ENCODE data around the gene MOCS1.

MOCS1 gene

DNA sequence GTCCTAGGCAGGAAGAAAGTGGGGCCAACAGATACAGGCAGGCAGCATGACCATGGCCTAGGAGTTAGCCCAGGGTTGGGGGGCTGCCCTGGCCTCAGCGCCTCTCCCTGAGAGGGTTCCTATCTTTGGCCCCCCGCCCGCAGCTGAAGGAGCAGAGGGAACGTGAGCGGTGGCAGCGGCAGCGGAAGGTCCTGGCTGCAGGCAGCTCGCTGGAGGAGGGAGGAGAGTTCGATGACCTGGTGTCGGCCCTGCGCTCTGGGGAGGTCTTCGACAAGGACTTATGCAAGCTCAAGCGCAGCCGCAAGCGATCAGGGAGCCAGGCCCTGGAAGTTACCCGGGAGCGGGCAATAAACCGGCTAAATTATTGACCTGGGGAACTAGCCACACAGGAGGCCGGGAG lies 32.6 kb downstream of the MOCS1 start:
- no peak for DNase-seq

DNA sequence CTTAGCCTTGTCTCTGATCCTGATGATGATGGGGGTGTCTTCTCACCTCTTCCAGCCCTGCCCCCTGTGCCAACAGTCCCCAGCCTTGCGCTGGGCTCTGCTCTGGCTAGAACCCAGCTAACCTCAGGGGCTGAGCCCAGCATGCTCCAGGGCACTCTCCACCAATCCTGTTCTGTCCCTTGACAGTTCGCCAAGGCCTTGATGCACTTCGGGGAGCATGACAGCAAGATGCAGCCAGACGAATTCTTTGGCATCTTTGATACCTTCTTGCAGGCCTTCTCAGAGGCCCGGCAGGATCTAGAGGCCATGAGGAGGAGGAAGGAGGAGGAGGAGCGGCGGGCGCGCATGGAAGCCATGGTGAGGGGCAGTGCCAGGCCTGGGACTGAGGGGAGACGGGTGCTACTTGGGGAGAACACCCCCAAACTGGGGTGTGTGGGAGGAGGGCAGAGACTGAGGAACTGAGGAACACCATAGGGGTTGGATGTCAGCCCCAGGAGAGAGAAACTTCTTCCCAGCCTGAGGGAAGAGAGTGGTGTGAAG lies 33.1 kb downstream of the MOCS1 start:
- no peak for DNase-seq

GRCh38 chr6:39899554-39900295 lies 34.5 kb downstream of the MOCS1 start:
- no peak for DNase-seq

DNA sequence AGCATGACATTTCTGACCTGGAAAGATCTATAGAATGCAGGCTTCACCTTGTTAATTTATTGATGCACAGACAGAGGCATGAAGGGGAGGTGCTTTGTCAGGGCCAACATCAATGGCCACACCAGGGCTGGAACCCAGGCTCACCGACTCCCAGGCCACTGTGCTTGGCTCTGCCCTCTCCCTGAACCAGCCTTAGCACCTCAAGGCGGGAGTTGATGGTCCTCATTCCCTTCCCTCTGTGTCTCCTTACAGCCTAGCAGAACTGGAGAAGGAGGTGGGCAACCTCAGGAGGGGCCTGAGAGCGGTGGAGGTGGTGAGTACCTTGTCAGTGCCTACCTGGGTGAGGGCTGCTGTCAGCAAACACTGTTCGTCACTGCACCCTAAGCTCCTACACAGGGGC lies 35.6 kb downstream of the MOCS1 start:
- no peak for DNase-seq

DNA sequence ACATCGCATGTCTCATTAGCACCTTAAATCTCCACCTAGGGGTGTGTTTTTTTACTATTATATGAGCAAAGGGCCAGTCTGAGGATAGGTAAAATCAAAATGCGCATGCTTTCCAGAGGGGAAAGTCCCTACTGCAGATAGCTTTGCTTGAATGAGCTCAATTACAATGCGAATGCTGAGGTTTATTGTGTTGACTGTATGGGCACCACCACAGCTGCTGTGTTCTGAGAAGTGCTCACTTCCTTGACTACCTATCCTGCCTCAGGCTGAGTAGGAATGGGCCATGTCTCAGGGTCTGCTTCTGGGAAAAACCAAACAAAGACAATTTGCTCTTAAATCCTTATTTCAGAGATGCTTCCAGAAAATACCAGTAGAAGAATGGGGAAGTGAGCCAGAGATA lies 36.6 kb downstream of the MOCS1 start:
- DNase-seq, result no peak

DNA sequence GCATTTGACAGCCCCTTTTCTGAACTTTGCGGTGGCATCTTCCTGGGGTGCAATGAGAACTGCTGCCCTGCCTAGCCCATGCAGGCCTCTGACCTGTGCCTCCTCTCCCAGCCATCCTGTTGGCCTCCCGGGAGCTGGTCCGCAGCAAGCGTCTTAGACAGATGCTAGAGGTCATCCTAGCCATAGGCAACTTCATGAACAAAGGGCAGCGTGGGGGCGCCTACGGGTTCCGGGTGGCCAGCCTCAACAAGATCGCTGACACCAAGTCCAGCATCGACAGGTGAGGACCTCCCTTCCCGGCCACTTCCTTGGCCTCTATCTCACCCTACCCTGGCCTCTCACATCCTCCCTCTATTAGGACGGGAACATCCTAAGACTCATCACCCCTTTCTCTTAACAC lies 37.6 kb downstream of the MOCS1 start:
- DNase-seq, result no peak

GRCh38 chr6:39893286-39893685 lies 41.0 kb downstream of the MOCS1 start:
- DNase-seq, result no peak

- peak; percentile 61 for DNase-seq
These were observed 41.7 kb downstream of the MOCS1 start for GRCh38 chr6:39892490-39893129.

DNA sequence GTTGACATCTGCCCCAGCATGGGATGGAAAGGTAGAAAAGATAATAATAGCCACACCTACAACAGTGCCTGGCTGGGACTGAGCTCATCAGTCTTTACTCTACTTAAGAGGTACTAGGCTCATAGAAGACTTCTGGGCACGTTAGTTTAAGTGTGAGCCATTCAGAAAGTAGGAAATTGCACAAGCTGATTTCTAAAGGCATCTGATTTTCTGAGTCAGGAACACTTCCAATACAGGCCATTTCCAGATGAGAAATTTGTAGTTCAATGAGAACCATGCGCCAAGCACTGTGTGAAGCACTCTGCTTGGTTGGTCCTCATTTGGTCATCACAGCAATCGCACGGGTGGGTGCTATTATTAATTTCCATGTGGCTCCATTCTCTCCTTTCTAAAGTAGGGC lies 42.3 kb downstream of the MOCS1 start:
- no peak for DNase-seq

GRCh38 chr6:39891353-39891752 lies 42.9 kb downstream of the MOCS1 start:
- DNase-seq, result no peak

GRCh38 chr6:39889229-39889628 lies 45.0 kb downstream of the MOCS1 start:
- no peak for DNase-seq

DNA sequence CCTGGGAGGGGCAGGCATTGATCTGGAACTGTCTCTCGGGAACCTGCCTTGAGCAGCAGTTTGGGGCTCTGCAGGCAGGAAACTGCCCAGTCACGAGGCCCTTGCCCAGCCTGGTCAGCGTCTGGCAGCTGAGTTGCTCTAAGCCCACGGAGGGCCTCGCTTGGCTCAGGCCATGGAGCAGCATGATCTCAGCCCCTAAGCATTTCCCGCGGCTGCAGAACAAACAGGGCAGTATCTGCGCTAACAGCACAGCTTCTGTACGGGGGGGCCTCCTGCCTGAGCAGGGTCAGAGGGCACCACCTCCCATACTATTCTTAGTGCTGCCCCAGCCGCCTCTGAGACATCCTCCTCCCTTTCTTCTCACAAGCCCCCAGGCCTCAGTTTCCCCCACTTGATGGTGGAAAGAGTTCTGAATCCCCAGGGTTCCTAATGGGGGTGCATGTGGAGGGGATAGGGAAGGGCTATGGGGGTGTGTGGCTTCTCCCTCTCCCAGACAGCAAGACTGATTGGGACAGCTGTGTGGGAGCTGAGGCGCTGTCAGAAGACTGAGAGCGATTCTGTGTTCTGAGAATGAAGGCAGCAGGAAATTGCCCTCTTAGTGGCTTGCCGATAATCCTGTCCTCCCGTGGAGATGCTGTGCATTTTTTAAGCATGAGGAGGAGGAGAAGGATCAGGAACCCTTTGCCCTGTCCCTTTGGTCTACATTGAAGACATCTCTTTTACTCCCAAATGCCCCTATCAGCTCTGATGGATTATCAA lies 46.4 kb downstream of the MOCS1 start:
- DNase-seq, result peak; percentile 72

- DNase-seq, result no peak
These were observed 47.4 kb downstream of the MOCS1 start for GRCh38 chr6:39886871-39887270.

- DNase-seq, result no peak
These were observed 48.6 kb downstream of the MOCS1 start for GRCh38 chr6:39885691-39886090.

- peak; percentile 55 for DNase-seq
These were observed 49.6 kb downstream of the MOCS1 start for GRCh38 chr6:39884696-39885095.

- peak; percentile 99 for DNase-seq
These were observed 51.7 kb downstream of the MOCS1 start for GRCh38 chr6:39882531-39882899.

DNA sequence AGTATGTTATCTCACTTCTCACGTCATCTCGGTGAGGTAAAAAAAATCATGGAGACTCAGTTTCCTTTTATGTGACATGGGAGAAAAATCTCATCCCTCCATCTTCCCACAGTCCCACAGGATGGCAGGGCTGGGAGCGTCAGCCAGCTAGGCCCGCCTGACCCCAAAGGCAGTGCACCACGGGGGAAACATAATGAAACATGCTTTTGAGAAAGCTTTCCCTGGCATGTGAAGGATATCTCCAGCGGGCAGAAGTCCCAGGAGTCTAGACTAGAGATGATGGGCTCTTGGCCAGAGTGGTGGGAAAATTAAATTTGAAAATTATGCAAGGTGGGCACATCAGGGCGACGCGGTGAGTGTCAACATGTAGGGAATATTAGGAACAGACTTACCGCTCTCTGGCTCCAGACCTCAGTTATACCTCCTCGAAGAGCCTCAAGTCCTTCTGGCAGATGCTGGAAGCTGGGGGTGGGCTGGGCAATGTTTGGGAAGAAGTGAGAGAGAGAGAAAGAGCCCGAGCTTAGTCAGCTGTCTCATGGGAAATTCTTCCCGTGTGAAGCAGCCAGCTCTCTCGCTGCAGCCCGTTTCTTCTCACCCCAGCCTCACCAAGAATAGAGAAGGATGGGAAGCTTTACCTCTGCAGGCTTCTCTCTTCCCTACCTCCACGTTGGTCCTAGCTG lies 52.3 kb downstream of the MOCS1 start:
- peak; percentile 94 for DNase-seq

GRCh38 chr6:39880594-39880993 lies 53.7 kb downstream of the MOCS1 start:
- no peak for DNase-seq

DNA sequence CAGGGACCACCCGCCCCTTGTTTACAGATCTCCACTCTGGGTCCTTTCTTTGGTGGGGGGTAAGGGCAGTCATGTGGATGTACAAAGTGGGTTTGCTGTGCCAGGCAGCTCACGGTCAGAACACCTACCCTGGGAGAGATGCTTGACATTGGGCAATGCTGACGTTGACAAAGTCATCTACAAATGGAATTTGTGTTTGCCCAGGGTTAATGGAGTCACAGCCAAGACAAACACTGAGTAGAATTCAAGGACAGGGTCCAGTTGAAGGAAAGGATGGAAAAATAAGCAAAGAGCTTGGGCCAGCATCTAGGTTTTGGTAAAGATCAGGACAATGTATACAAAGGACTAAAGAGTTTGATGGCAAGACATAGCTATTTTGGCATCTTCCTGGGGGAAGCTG lies 54.7 kb downstream of the MOCS1 start:
- DNase-seq, result no peak

- DNase-seq, result no peak
These were observed 57.4 kb downstream of the MOCS1 start for GRCh38 chr6:39876826-39877225.

DNA sequence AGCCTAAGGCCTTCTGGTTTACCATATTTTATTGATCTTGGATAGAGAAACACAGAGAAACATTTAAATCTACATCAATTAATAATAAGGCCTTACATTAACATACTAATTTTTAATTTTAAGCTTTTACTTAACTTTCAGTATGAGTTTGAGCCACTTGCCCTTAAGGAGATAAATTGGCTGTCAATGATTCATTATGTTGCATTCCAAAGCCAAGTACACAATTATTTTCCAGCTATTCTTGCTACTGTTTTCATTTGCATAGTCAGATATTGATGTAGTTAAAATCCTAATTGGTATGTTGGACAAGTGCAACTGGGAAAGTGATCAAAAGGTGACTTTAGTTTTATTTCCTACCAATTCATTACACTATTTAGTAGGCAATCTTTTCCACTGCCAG lies 58.2 kb downstream of the MOCS1 start:
- no peak for DNase-seq

DNA sequence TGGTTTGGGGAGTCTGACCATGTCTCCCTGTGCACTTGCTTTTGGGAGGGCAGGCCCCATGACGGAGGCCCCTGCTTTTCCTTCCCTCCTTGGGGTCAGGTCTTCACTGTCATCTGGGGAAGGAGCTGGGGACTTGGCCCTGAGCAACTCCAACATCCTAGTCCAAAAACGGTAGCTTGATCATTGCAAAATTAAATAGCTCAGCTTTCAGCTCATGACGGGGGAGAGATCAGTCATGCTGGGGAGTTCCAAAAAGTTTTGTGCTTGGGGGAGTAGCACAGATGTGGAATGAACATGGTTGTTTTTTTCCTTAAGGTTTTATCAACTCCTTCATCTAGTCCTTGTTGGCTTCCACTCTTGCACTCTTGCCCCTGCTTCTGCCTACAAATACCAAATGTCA lies 60.8 kb downstream of the MOCS1 start:
- no peak for DNase-seq

- DNase-seq, result no peak
These were observed 63.3 kb downstream of the MOCS1 start for GRCh38 chr6:39870950-39871349.

Data from fibroblast of skin of right quadriceps (primary cell).